Measurements from ENCODE around the gene F13B. TPM values are rescaled to one million over a fixed set of nuclear protein-coding genes. Genes with fewer than 3 reads are reported as not detected.
A peak's percentile ranks its signal among the peaks of the same experiment; 100 is the strongest.
"Not testable (repeated sequence)": the region's sequence is repeated elsewhere in the genome, so short reads cannot be mapped to it uniquely, and the experiment has no call there.

The F13B gene
- total RNA-seq, 1 experiment from 2014 or later = not detected

- TF ChIP-seq, protein P1, sequence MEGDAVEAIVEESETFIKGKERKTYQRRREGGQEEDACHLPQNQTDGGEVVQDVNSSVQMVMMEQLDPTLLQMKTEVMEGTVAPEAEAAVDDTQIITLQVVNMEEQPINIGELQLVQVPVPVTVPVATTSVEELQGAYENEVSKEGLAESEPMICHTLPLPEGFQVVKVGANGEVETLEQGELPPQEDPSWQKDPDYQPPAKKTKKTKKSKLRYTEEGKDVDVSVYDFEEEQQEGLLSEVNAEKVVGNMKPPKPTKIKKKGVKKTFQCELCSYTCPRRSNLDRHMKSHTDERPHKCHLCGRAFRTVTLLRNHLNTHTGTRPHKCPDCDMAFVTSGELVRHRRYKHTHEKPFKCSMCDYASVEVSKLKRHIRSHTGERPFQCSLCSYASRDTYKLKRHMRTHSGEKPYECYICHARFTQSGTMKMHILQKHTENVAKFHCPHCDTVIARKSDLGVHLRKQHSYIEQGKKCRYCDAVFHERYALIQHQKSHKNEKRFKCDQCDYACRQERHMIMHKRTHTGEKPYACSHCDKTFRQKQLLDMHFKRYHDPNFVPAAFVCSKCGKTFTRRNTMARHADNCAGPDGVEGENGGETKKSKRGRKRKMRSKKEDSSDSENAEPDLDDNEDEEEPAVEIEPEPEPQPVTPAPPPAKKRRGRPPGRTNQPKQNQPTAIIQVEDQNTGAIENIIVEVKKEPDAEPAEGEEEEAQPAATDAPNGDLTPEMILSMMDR (IDR thresholded peaks at IDR 0.05; ENCODE audit: unreplicated experiment) = no peak
- no peak for DNase-seq (ENCODE audit: unreplicated experiment)
- Mint-ChIP-seq H3K9me3 (ENCODE audit: unreplicated experiment) (no peaks in the 10 kb centered on the region), H3K4me1 (ENCODE audit: insufficient read depth, unreplicated experiment) (peaks cover 9% of the 10 kb centered on the region), H3K4me3 (ENCODE audit: unreplicated experiment) (no peak overlapping the region), H3K36me3 (ENCODE audit: insufficient read depth, unreplicated experiment) (peaks cover 7% of the 10 kb centered on the region), H3K27me3 (ENCODE audit: insufficient read depth, unreplicated experiment) (no peaks in the 10 kb centered on the region), H3K27ac (ENCODE audit: low read depth, unreplicated experiment) (no peak overlapping the region)
- intact Hi-C loops (cut with micrococcal nuclease) = no loop called here
- ChIA-PET CTCF (interaction anchor here (0.5 to 3.3 kb wide), 4 partner anchors 9 to 1122 kb away, joined by 3 to 11 read pairs (median 5); no protein-coding TSS in a partner anchor), POLR2A (interaction anchor here (0.8 to 2.8 kb wide), 3 partner anchors 9 to 14 kb away, joined by 3 to 14 read pairs (median 6); no protein-coding TSS in a partner anchor)
- no TSS peak for BruUV-seq (replicated peaks)
Observed at GRCh38 chr1:197101978-197102377, 34.9 kb upstream of the F13B start.

DNA sequence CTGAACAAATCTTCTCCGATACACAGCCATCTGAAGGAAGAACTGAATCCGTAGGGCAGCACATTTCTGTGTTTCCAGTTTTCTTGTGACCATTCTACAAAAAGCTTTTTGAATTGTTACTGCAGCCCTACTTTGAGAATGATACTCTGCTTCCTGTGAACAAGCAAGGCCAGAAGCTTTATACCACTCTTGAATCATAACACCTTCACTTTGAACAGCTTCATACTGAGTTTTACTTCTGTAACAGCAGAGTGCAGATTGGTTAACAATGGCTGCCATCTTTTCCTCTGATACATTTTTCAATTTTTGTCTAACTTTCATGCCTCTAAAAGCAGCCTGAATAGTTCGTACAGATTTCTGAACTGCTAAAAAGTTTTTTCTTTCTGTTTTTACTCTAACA, 33.6 kb upstream of the F13B start:
- H3K27me3 Mint-ChIP-seq (ENCODE audit: insufficient read depth, unreplicated experiment) = no peaks in the 10 kb centered on the region
- intact Hi-C loops (cut with micrococcal nuclease) = no loop called here
- peaks cover 17% of the 10 kb centered on the region for H3K4me1 Mint-ChIP-seq (ENCODE audit: insufficient read depth, unreplicated experiment)
- no TSS peak for BruUV-seq (replicated peaks)
- CTCF ChIA-PET = interaction anchor here (0.8 to 1.3 kb wide), 2 partner anchors 8 to 56 kb away, joined by 3 read pairs; no protein-coding TSS in a partner anchor
- TF ChIP-seq, protein P1 (IDR thresholded peaks at IDR 0.05; ENCODE audit: unreplicated experiment) = no peak
- H3K9me3 Mint-ChIP-seq (ENCODE audit: unreplicated experiment) = no peaks in the 10 kb centered on the region
- POLR2A ChIA-PET = interaction anchor here (0.7 to 1.6 kb wide), 3 partner anchors 9 to 19 kb away, joined by 3 to 6 read pairs (median 4); no protein-coding TSS in a partner anchor
- H3K4me3 Mint-ChIP-seq (ENCODE audit: unreplicated experiment) = no peak overlapping the region
- H3K27ac Mint-ChIP-seq (ENCODE audit: low read depth, unreplicated experiment) = peak overlapping the region; percentile 20
- H3K36me3 Mint-ChIP-seq (ENCODE audit: insufficient read depth, unreplicated experiment) = peaks cover 5% of the 10 kb centered on the region
- DNase-seq (ENCODE audit: unreplicated experiment) = no peak

GRCh38 chr1:197099444-197099843, 32.4 kb upstream of the F13B start:
- CTCF ChIA-PET = interaction anchor here (0.6 to 1.3 kb wide), 3 partner anchors 14 to 179 kb away, joined by 3 to 4 read pairs (median 4); no protein-coding TSS in a partner anchor
- Mint-ChIP-seq H3K36me3 (ENCODE audit: insufficient read depth, unreplicated experiment) (peaks cover 16% of the 10 kb centered on the region), H3K27me3 (ENCODE audit: insufficient read depth, unreplicated experiment) (no peaks in the 10 kb centered on the region), H3K27ac (ENCODE audit: low read depth, unreplicated experiment) (no peak overlapping the region), H3K9me3 (ENCODE audit: unreplicated experiment) (no peaks in the 10 kb centered on the region), H3K4me1 (ENCODE audit: insufficient read depth, unreplicated experiment) (peaks cover 17% of the 10 kb centered on the region), H3K4me3 (ENCODE audit: unreplicated experiment) (no peak overlapping the region)
- TF ChIP-seq, protein P1 (IDR thresholded peaks at IDR 0.05; ENCODE audit: unreplicated experiment) = no peak
- no TSS peak for BruUV-seq (replicated peaks)
- no peak for DNase-seq (ENCODE audit: unreplicated experiment)
- intact Hi-C loops (cut with micrococcal nuclease) = no loop called here
- POLR2A ChIA-PET = interaction anchor here (1.1 to 1.4 kb wide), 2 partner anchors 20 to 22 kb away, joined by 4 to 5 read pairs; no protein-coding TSS in a partner anchor

GRCh38 chr1:197096971-197097370, 29.9 kb upstream of the F13B start:
- POLR2A ChIA-PET = interaction anchor here (0.5 kb wide), 1 partner anchor 20 kb away, joined by 3 read pairs; no protein-coding TSS in a partner anchor
- CTCF ChIA-PET = interaction anchor here (0.6 to 1.5 kb wide), 3 partner anchors 295 to 779 kb away, joined by 3 read pairs; no protein-coding TSS in a partner anchor
- Mint-ChIP-seq H3K4me1 (ENCODE audit: insufficient read depth, unreplicated experiment) (peaks cover 32% of the 10 kb centered on the region), H3K36me3 (ENCODE audit: insufficient read depth, unreplicated experiment) (peaks cover 29% of the 10 kb centered on the region), H3K27ac (ENCODE audit: low read depth, unreplicated experiment) (peak overlapping the region; percentile 36)
- intact Hi-C loops (cut with micrococcal nuclease); H3K4me3 Mint-ChIP-seq (ENCODE audit: unreplicated experiment); H3K9me3 Mint-ChIP-seq (ENCODE audit: unreplicated experiment); DNase-seq (ENCODE audit: unreplicated experiment); H3K27me3 Mint-ChIP-seq (ENCODE audit: insufficient read depth, unreplicated experiment); BruUV-seq (replicated peaks): not testable (repeated sequence)

Measured in MCF 10A (cell line).